ENCODE measurements around the gene DGKI. TPM values are rescaled to one million over a fixed set of nuclear protein-coding genes. Genes with fewer than 3 reads are reported as not detected.

DGKI gene
- polyA plus RNA-seq, 1 experiment, result 1.4 TPM

GRCh38 chr7:137795211-137795610, 51.6 kb downstream of the DGKI start:
- CTCF ChIA-PET, result interaction anchor here (0.9 to 1.3 kb wide), 3 partner anchors 16 to 139 kb away, joined by 3 read pairs; no protein-coding TSS in a partner anchor
- Histone ChIP-seq H3K36me3 (ENCODE audit: control insufficient read depth, insufficient read depth, low read length) (no peaks in the 10 kb centered on the region), H3K27me3 (ENCODE audit: control insufficient read depth, insufficient read depth, low read length) (no peaks in the 10 kb centered on the region), H3K4me3 (ENCODE audit: low read depth, low read length) (no peak overlapping the region)
- POLR2A ChIA-PET, result no interaction called here
- TF ChIP-seq CTCF (IDR thresholded peaks at IDR 0.05; ENCODE audit: insufficient read depth, low read depth, low read length), result no peak
- DNase-seq (ENCODE audit: low read depth), result no peak

- TF ChIP-seq CTCF (IDR thresholded peaks at IDR 0.05; ENCODE audit: insufficient read depth, low read depth, low read length), result no peak
- CTCF ChIA-PET, result interaction anchor here (0.7 to 1.0 kb wide), 2 partner anchors 12 to 210 kb away, joined by 3 read pairs; partner anchors contain the start of gene CREB3L2
Observed at GRCh38 chr7:137791930-137792329, 54.8 kb downstream of the DGKI start.

GRCh38 chr7:137790828-137791227, 55.9 kb downstream of the DGKI start:
- no peak for TF ChIP-seq CTCF (IDR thresholded peaks at IDR 0.05; ENCODE audit: insufficient read depth, low read depth, low read length)
- no peaks in the 10 kb centered on the region for H3K36me3 ChIP-seq (ENCODE audit: control insufficient read depth, insufficient read depth, low read length)
- CTCF ChIA-PET, result interaction anchor here (0.8 kb wide), 1 partner anchor 13 kb away, joined by 3 read pairs; no protein-coding TSS in a partner anchor
- H3K4me3 ChIP-seq (ENCODE audit: low read depth, low read length), result no peak overlapping the region
- POLR2A ChIA-PET, result interaction anchor here (0.6 kb wide), 1 partner anchor 31 kb away, joined by 7 read pairs; no protein-coding TSS in a partner anchor
- no peak for DNase-seq (ENCODE audit: low read depth)
- H3K27me3 ChIP-seq (ENCODE audit: control insufficient read depth, insufficient read depth, low read length), result no peaks in the 10 kb centered on the region

More at GRCh38 chr7:137791930-137792329, 54.8 kb downstream of the DGKI start:
- DNase-seq (ENCODE audit: low read depth), result no peak
- POLR2A ChIA-PET, result no interaction called here
- H3K27me3 ChIP-seq (ENCODE audit: control insufficient read depth, insufficient read depth, low read length), result no peaks in the 10 kb centered on the region
- no peak overlapping the region for H3K4me3 ChIP-seq (ENCODE audit: low read depth, low read length)
- H3K36me3 ChIP-seq (ENCODE audit: control insufficient read depth, insufficient read depth, low read length), result no peaks in the 10 kb centered on the region

GRCh38 chr7:137789215-137789882, 57.4 kb downstream of the DGKI start:
- POLR2A ChIA-PET, result no interaction called here

More at GRCh38 chr7:137789215-137789882, 57.4 kb downstream of the DGKI start:
- DNase-seq (ENCODE audit: low read depth), result no peak
- TF ChIP-seq CTCF (IDR thresholded peaks at IDR 0.05; ENCODE audit: insufficient read depth, low read depth, low read length), result no peak
- Histone ChIP-seq H3K27me3 (ENCODE audit: control insufficient read depth, insufficient read depth, low read length) (no peaks in the 10 kb centered on the region), H3K4me3 (ENCODE audit: low read depth, low read length) (no peak overlapping the region), H3K36me3 (ENCODE audit: control insufficient read depth, insufficient read depth, low read length) (no peaks in the 10 kb centered on the region)
- CTCF ChIA-PET, result no interaction called here
